Measurements from ENCODE around the gene HPSE2.
"Not testable (repeated sequence)": the region's sequence is repeated elsewhere in the genome, so short reads cannot be mapped to it uniquely, and the experiment has no call there.

The HPSE2 gene

GRCh38 chr10:98915911-98916310 is 319.7 kb downstream of the HPSE2 start:
- Histone ChIP-seq H3K9ac (ENCODE audit: low read length) (no peak overlapping the region), H3K27ac (ENCODE audit: low read length) (no peak overlapping the region), H3K4me1 (ENCODE audit: control insufficient read depth, low read depth, low read length) (no peaks in the 10 kb centered on the region), H3K27me3 (ENCODE audit: control insufficient read depth, insufficient read depth, low read length) (no peaks in the 10 kb centered on the region), H3K36me3 (ENCODE audit: control insufficient read depth, low read depth, low read length) (no peaks in the 10 kb centered on the region), H3K4me3 (ENCODE audit: low read length) (no peak overlapping the region), H3K9me3 (ENCODE audit: control insufficient read depth, low read depth, low read length) (no peaks in the 10 kb centered on the region)

- H3K9ac ChIP-seq (ENCODE audit: low read length) = no peak overlapping the region
- H3K4me1 ChIP-seq (ENCODE audit: control insufficient read depth, low read depth, low read length) = no peaks in the 10 kb centered on the region
- H3K9me3 ChIP-seq (ENCODE audit: control insufficient read depth, low read depth, low read length) = no peaks in the 10 kb centered on the region
- no peaks in the 10 kb centered on the region for H3K27me3 ChIP-seq (ENCODE audit: control insufficient read depth, insufficient read depth, low read length)
- no peak overlapping the region for H3K27ac ChIP-seq (ENCODE audit: low read length)
- no peak overlapping the region for H3K4me3 ChIP-seq (ENCODE audit: low read length)
- H3K36me3 ChIP-seq (ENCODE audit: control insufficient read depth, low read depth, low read length) = no peaks in the 10 kb centered on the region
Measured at GRCh38 chr10:98910546-98910945, 325.1 kb downstream of the HPSE2 start.

- Histone ChIP-seq H3K4me1 (ENCODE audit: control insufficient read depth, low read depth, low read length) (no peaks in the 10 kb centered on the region), H3K9me3 (ENCODE audit: control insufficient read depth, low read depth, low read length) (no peaks in the 10 kb centered on the region), H3K4me3 (ENCODE audit: low read length) (no peak overlapping the region), H3K27ac (ENCODE audit: low read length) (no peak overlapping the region), H3K27me3 (ENCODE audit: control insufficient read depth, insufficient read depth, low read length) (no peaks in the 10 kb centered on the region), H3K36me3 (ENCODE audit: control insufficient read depth, low read depth, low read length) (no peaks in the 10 kb centered on the region), H3K9ac (ENCODE audit: low read length) (no peak overlapping the region)
Measured at GRCh38 chr10:98910048-98910447, 325.6 kb downstream of the HPSE2 start.

- H3K27me3 ChIP-seq (ENCODE audit: control insufficient read depth, insufficient read depth, low read length) = no peaks in the 10 kb centered on the region
- H3K9ac ChIP-seq (ENCODE audit: low read length) = no peak overlapping the region
- no peaks in the 10 kb centered on the region for H3K9me3 ChIP-seq (ENCODE audit: control insufficient read depth, low read depth, low read length)
Measured at GRCh38 chr10:98908868-98909267, 326.8 kb downstream of the HPSE2 start.

GRCh38 chr10:98908247-98908646 is 327.4 kb downstream of the HPSE2 start:
- H3K4me1 ChIP-seq (ENCODE audit: control insufficient read depth, low read depth, low read length); H3K27ac ChIP-seq (ENCODE audit: low read length); H3K9me3 ChIP-seq (ENCODE audit: control insufficient read depth, low read depth, low read length); H3K27me3 ChIP-seq (ENCODE audit: control insufficient read depth, insufficient read depth, low read length); H3K36me3 ChIP-seq (ENCODE audit: control insufficient read depth, low read depth, low read length); H3K4me3 ChIP-seq (ENCODE audit: low read length); H3K9ac ChIP-seq (ENCODE audit: low read length): not testable (repeated sequence)

More at GRCh38 chr10:98908868-98909267, 326.8 kb downstream of the HPSE2 start:
- no peak overlapping the region for H3K27ac ChIP-seq (ENCODE audit: low read length)
- no peaks in the 10 kb centered on the region for H3K36me3 ChIP-seq (ENCODE audit: control insufficient read depth, low read depth, low read length)
- no peak overlapping the region for H3K4me3 ChIP-seq (ENCODE audit: low read length)
- no peaks in the 10 kb centered on the region for H3K4me1 ChIP-seq (ENCODE audit: control insufficient read depth, low read depth, low read length)

GRCh38 chr10:98901441-98902110 is 334.1 kb downstream of the HPSE2 start:
- Histone ChIP-seq H3K9ac (ENCODE audit: low read length) (no peak overlapping the region), H3K4me1 (ENCODE audit: control insufficient read depth, low read depth, low read length) (no peaks in the 10 kb centered on the region), H3K27me3 (ENCODE audit: control insufficient read depth, insufficient read depth, low read length) (no peaks in the 10 kb centered on the region), H3K9me3 (ENCODE audit: control insufficient read depth, low read depth, low read length) (no peaks in the 10 kb centered on the region), H3K27ac (ENCODE audit: low read length) (no peak overlapping the region), H3K36me3 (ENCODE audit: control insufficient read depth, low read depth, low read length) (no peaks in the 10 kb centered on the region), H3K4me3 (ENCODE audit: low read length) (no peak overlapping the region)

- Histone ChIP-seq H3K4me3 (ENCODE audit: low read length) (no peak overlapping the region), H3K4me1 (ENCODE audit: control insufficient read depth, low read depth, low read length) (no peaks in the 10 kb centered on the region), H3K9ac (ENCODE audit: low read length) (no peak overlapping the region), H3K36me3 (ENCODE audit: control insufficient read depth, low read depth, low read length) (no peaks in the 10 kb centered on the region), H3K9me3 (ENCODE audit: control insufficient read depth, low read depth, low read length) (no peaks in the 10 kb centered on the region), H3K27me3 (ENCODE audit: control insufficient read depth, insufficient read depth, low read length) (no peaks in the 10 kb centered on the region), H3K27ac (ENCODE audit: low read length) (no peak overlapping the region)
Measured at GRCh38 chr10:98899018-98899417, 336.6 kb downstream of the HPSE2 start.

GRCh38 chr10:98892523-98892922 is 343.1 kb downstream of the HPSE2 start:
- Histone ChIP-seq H3K4me3 (ENCODE audit: low read length) (no peak overlapping the region), H3K4me1 (ENCODE audit: control insufficient read depth, low read depth, low read length) (no peaks in the 10 kb centered on the region), H3K36me3 (ENCODE audit: control insufficient read depth, low read depth, low read length) (no peaks in the 10 kb centered on the region), H3K27me3 (ENCODE audit: control insufficient read depth, insufficient read depth, low read length) (no peaks in the 10 kb centered on the region), H3K9ac (ENCODE audit: low read length) (no peak overlapping the region), H3K9me3 (ENCODE audit: control insufficient read depth, low read depth, low read length) (no peaks in the 10 kb centered on the region), H3K27ac (ENCODE audit: low read length) (no peak overlapping the region)

- Histone ChIP-seq H3K4me1 (ENCODE audit: control insufficient read depth, low read depth, low read length) (no peaks in the 10 kb centered on the region), H3K27ac (ENCODE audit: low read length) (no peak overlapping the region), H3K9ac (ENCODE audit: low read length) (no peak overlapping the region), H3K4me3 (ENCODE audit: low read length) (no peak overlapping the region), H3K36me3 (ENCODE audit: control insufficient read depth, low read depth, low read length) (no peaks in the 10 kb centered on the region), H3K9me3 (ENCODE audit: control insufficient read depth, low read depth, low read length) (no peaks in the 10 kb centered on the region), H3K27me3 (ENCODE audit: control insufficient read depth, insufficient read depth, low read length) (no peaks in the 10 kb centered on the region)
Measured at GRCh38 chr10:98886686-98887085, 349.0 kb downstream of the HPSE2 start.

GRCh38 chr10:98885378-98885777 is 350.3 kb downstream of the HPSE2 start:
- Histone ChIP-seq H3K4me1 (ENCODE audit: control insufficient read depth, low read depth, low read length) (no peaks in the 10 kb centered on the region), H3K27ac (ENCODE audit: low read length) (no peak overlapping the region), H3K9me3 (ENCODE audit: control insufficient read depth, low read depth, low read length) (no peaks in the 10 kb centered on the region), H3K36me3 (ENCODE audit: control insufficient read depth, low read depth, low read length) (no peaks in the 10 kb centered on the region), H3K27me3 (ENCODE audit: control insufficient read depth, insufficient read depth, low read length) (no peaks in the 10 kb centered on the region), H3K9ac (ENCODE audit: low read length) (no peak overlapping the region), H3K4me3 (ENCODE audit: low read length) (no peak overlapping the region)

- H3K4me1 ChIP-seq (ENCODE audit: control insufficient read depth, low read depth, low read length) = no peaks in the 10 kb centered on the region
- H3K27me3 ChIP-seq (ENCODE audit: control insufficient read depth, insufficient read depth, low read length) = no peaks in the 10 kb centered on the region
- no peak overlapping the region for H3K27ac ChIP-seq (ENCODE audit: low read length)
- no peaks in the 10 kb centered on the region for H3K36me3 ChIP-seq (ENCODE audit: control insufficient read depth, low read depth, low read length)
- H3K9me3 ChIP-seq (ENCODE audit: control insufficient read depth, low read depth, low read length) = no peaks in the 10 kb centered on the region
- no peak overlapping the region for H3K9ac ChIP-seq (ENCODE audit: low read length)
- H3K4me3 ChIP-seq (ENCODE audit: low read length) = no peak overlapping the region
Measured at GRCh38 chr10:98881789-98882188, 353.9 kb downstream of the HPSE2 start.

GRCh38 chr10:98880971-98881370 is 354.7 kb downstream of the HPSE2 start:
- Histone ChIP-seq H3K4me3 (ENCODE audit: low read length) (no peak overlapping the region), H3K27ac (ENCODE audit: low read length) (no peak overlapping the region), H3K9me3 (ENCODE audit: control insufficient read depth, low read depth, low read length) (no peaks in the 10 kb centered on the region), H3K36me3 (ENCODE audit: control insufficient read depth, low read depth, low read length) (no peaks in the 10 kb centered on the region), H3K9ac (ENCODE audit: low read length) (no peak overlapping the region), H3K4me1 (ENCODE audit: control insufficient read depth, low read depth, low read length) (no peaks in the 10 kb centered on the region), H3K27me3 (ENCODE audit: control insufficient read depth, insufficient read depth, low read length) (no peaks in the 10 kb centered on the region)

All from iPS-18a (cell line).